TTC549 (cell line): ENCODE data around the gene PDLIM5.

ENCODE experiments used
- FAIRE-seq: peaks from 2 replicates; lab custom pipeline; 2012; peaks lifted over from hg19 to GRCh38; lab: Jason Lieb, UNC

The PDLIM5 gene

DNA sequence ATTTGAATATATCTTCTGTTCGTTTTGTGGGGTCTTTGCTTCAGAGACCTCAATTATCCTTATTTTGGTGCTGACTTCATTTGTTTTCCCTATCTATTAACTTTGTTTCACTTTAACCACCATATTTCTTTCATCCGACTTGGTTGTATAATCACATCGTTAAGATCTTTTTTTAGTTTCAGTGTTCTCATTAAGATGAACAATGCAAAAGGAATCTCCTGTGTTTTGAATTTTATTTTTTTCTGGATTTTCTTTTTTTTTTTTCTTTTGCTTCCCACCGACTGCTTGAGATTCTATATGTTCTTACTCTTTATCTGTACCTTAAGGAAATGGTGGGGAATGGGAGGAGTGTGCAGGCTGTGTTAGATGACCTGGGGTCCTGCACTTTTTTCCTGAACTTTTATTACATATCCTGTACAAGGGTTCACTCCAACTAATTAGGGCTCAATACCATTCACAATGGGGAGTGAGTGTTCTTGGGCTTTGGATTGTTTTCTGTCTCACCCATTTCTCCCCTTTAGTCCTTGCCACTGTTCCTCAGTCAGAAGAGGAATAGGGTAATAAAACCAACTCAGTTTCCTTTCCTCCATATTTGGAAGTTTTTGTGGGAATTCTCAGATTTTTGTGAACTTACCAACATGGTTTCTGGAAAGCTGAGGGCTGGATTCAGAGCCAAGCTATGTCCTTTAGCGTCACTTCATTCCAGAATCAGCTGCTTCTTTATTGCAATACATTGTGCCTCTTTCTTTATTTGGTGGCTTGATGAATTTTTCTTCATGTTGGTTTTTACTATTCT, 262.8 kb downstream of the PDLIM5 start:
- no peak for FAIRE-seq

DNA sequence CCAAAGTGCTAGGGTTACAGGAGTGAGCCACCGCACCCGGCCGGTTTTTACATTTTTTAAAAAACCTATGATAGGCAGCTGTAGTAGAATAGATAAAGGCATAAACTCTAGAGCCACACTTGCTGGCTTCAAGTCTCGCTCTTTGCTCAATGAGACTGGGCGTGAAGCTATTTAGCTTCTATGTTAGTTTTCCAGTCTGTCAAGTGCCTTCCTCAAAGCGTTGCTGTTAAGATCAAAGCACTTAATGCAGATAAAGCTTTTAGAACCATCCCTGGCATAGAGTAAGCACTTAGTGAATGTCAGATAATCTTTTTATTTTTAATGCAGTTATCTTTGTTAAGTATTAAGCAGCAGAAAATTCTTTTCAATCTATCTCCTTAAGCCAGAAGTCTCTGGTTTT, 264.0 kb downstream of the PDLIM5 start:
- FAIRE-seq = no peak
